A673 (cell line): ENCODE data around the gene EPHB4.

Experiments
- CTCF ChIP-seq: fragments of 300-800, 200-600 bp; sonication (generic); conservative IDR thresholded peaks from 2 replicates; pipeline ENCODE4 v1.5.1; 2017; ENCODE audit warnings: low read depth, mild to moderate bottlenecking, antibody characterized with exemption, low read length, moderate library complexity, mixed read lengths
- EZH2 ChIP-seq: fragments of 200-600 bp; sonication (generic); IDR thresholded peaks from 2 replicates; pipeline ENCODE4 v1.6.1; 2017; ENCODE audit warnings: borderline replicate concordance, low read depth, mild to moderate bottlenecking, mixed read lengths, antibody characterized with exemption, low read length; ENCODE audit not compliant: poor library complexity, severe bottlenecking

- TF ChIP-seq CTCF (no peak), EZH2 (no peak)
These were observed 38.1 kb upstream of the EPHB4 start for GRCh38 chr7:100865372-100865911.
